ENCODE measurements around the gene EIF2S3. TPM values are rescaled to one million over a fixed set of nuclear protein-coding genes. Genes with fewer than 3 reads are reported as not detected.

The EIF2S3 gene
- total RNA-seq, 1 experiment from 2014 or later: 350 TPM

Other genes with a start within 250 kb of the EIF2S3 start
- gene APOO, start 147.0 kb upstream of the EIF2S3 start, total RNA-seq (2014; rRNA removed; shearing (Covaris generic)): 28.7 and 33.8 TPM in 2 replicates
- gene CXorf58, start 146.9 kb upstream of the EIF2S3 start, total RNA-seq (2014; rRNA removed; shearing (Covaris generic)): 0.13 and 0.71 TPM in 2 replicates
- 25.1 and 27.2 TPM in 2 replicates for gene KLHL15, start 27.8 kb upstream of the EIF2S3 start, total RNA-seq (2014; rRNA removed; shearing (Covaris generic))
- gene ZFX, start 94.8 kb downstream of the EIF2S3 start, total RNA-seq (2014; rRNA removed; shearing (Covaris generic)): 22.6 and 27.5 TPM in 2 replicates

All from SJCRH30 (cell line).